Upper lobe of left lung (tissue), 4 donors: ENCODE data around the gene C14orf119.

Experiments used
- CTCF ChIP-seq, 6 experiments: fragments of 450-650 bp in 4 of 6; fragments of 200-600 bp in 2 of 6; sonication (generic) in 2 of 6; IDR thresholded peaks; one replicate each; pipeline ENCODE4 v1.5.1; 2016 to 2019; ENCODE audit warnings: antibody characterized with exemption in 6 of 6
- EP300 ChIP-seq, 4 donors: sonication (generic); formaldehyde crosslinking; IDR thresholded peaks; one replicate each; pipeline ENCODE4 v1.5.1; 2017; ENCODE audit warnings: antibody characterized with exemption in 4 of 4, control low read depth in 2 of 4
- POLR2A ChIP-seq, 4 donors: fragments of 450-650 bp; IDR thresholded peaks; one replicate each; pipeline ENCODE4 v1.5.1; 2016 to 2017; ENCODE audit warnings: antibody characterized with exemption in 4 of 4, mild to moderate bottlenecking in 2 of 4
- POLR2AphosphoS5 ChIP-seq, 2 donors: sonication (generic); formaldehyde crosslinking; IDR thresholded peaks; one replicate each; pipeline ENCODE4 v1.5.1; 2017; ENCODE audit warnings: antibody characterized with exemption in 2 of 2

GRCh38 chr14:23090254-23090636 is 5.1 kb upstream of the C14orf119 start:
- TF ChIP-seq POLR2AphosphoS5 (IDR thresholded peaks at IDR 0.05) (no peak), CTCF (IDR thresholded peaks at IDR 0.05) (no peak), POLR2A (IDR thresholded peaks at IDR 0.05) (no peak), EP300 (IDR thresholded peaks at IDR 0.05) (no peak)
